ENCODE results near the gene CFH.
"Not testable (repeated sequence)": the region's sequence is repeated elsewhere in the genome, so short reads cannot be mapped to it uniquely, and the experiment has no call there.

CFH gene

DNA sequence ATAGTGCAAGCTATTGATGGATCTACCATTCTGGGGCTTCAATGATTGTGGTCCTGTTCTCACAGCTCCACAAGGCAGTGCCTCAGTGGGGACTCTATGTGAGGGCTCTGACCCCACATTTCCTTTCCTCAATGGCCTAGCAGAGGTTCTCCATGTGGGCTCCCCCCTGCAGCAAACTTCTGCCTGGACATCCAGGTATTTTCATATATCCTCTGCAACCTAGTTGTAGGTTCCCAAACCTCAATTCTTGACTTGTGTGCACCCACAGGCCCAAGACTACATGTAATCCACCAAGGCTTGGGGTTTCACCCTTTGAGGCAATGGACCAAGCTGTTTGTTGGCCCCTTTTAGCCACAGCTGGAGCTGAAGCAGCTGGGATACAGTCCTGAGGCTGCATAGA is 86.9 kb downstream of the CFH start:
- no peak for DNase-seq (ENCODE audit: extremely low read depth in 1 of 2, low read depth in 1 of 2)

GRCh38 chr1:196743244-196743643 is 91.4 kb downstream of the CFH start:
- DNase-seq (ENCODE audit: extremely low read depth in 1 of 2, low read depth in 1 of 2) = not testable (repeated sequence)

- DNase-seq (ENCODE audit: extremely low read depth in 1 of 2, low read depth in 1 of 2) = not testable (repeated sequence)
These were observed 113.3 kb downstream of the CFH start for GRCh38 chr1:196765019-196765740.

DNA sequence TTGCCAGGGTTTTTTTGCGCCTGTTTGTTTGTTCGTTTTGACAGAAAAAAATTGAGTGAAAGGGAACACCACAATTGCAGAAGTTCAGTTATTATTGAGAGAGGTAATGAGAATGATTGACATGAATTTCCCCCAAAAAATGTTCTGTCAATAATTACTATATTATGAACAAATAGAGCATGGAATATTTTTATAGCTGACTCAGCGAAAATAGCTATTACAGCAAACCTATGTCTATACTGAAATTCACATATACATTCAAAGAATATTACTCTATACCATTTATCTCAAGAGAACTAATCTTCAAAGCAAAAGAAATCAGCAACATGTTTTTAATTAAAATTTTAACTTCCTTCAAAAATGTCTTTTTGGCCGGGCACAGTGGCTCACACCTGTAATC is 118.0 kb downstream of the CFH start:
- not testable (repeated sequence) for DNase-seq (ENCODE audit: extremely low read depth in 1 of 2, low read depth in 1 of 2)

DNA sequence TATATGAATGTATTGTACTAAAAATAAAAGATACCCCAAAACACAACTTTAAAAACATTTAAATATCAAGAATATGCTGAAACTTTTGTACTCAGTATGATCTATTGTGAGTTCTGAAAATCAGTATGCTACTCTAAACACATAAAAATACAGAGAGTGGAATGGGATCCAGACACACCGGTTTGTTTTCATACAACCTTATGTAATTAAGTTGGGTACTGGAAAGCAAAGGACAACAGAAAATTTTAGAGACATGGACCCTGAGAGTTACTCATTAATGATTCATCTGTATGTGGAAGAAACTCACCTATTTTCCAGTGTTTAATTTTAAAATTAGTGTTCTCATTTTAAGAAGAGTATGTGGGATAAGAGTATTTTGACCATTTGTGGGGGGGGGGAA is 121.9 kb downstream of the CFH start:
- DNase-seq (ENCODE audit: extremely low read depth in 1 of 2, low read depth in 1 of 2) = no peak

DNA sequence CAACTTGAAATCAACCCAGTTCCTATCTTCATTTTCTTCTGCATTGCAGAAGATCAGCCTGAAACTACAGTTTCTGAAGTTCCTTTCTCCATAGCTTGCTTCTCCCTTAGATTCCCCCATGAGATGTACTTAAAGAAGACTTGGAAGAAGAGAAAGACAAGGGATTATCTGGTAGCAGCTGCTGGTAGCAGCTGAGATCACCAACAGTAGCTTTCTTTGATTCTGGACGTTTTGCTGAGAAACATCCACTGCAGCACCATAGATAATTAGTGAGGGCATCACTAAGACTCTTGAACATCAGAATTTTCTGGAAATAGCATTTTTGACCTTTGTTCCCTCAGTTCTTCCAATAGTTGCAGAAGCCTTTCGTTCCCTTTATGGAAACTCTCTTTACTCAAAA is 122.3 kb downstream of the CFH start:
- no peak for DNase-seq (ENCODE audit: extremely low read depth in 1 of 2, low read depth in 1 of 2)

GRCh38 chr1:196774603-196775002 is 122.8 kb downstream of the CFH start, which contains the start of gene CFHR3:
CFHR3 (plus strand) TSS chr1:196774840; CDS start chr1:196774887, 47 bp downstream.
- DNase-seq (ENCODE audit: extremely low read depth in 1 of 2, low read depth in 1 of 2) = no peak

GRCh38 chr1:196777603-196778002 is 125.8 kb downstream of the CFH start:
- no peak for DNase-seq (ENCODE audit: extremely low read depth in 1 of 2, low read depth in 1 of 2)

GRCh38 chr1:196779093-196779492 is 127.2 kb downstream of the CFH start:
- no peak for DNase-seq (ENCODE audit: extremely low read depth in 1 of 2, low read depth in 1 of 2)

DNA sequence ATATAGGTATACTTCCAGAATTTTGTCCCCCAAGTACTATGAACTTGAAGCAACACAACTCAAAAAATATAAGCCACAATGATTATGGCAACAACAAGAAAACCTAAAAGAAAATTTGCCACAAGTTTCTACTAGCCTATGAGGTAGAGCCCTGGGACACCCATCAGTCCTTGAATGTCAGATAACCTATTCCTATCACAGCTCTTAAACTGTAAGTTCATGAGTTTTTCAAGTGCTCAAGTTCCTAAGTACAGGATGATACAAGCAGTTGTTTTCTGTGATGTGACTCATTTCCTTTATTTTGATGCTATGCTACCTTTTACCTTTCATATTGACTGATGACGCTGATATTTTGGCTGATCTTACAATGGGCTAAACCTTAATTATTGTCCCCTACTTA is 139.4 kb downstream of the CFH start:
- DNase-seq (ENCODE audit: extremely low read depth in 1 of 2, low read depth in 1 of 2) = not testable (repeated sequence)

GRCh38 chr1:196794103-196794502 is 142.3 kb downstream of the CFH start:
- not testable (repeated sequence) for DNase-seq (ENCODE audit: extremely low read depth in 1 of 2, low read depth in 1 of 2)
